K562 treated with DMSO at 1 percent for 48 hours (cell line): ENCODE data around the gene RTP4. TPM values are rescaled to one million over a fixed set of nuclear protein-coding genes. Genes with fewer than 3 reads are reported as not detected.

Experiments
- total RNA-seq: library from RNA; unstranded; fragments of 300-600 nt; gene quantifications from 2 replicates; pipeline ENCODE4 v1.2.3, GENCODE V29; 2022; ENCODE audit warnings: low replicate concordance; ENCODE audit errors: extremely low read depth

Gene RTP4, protein sequence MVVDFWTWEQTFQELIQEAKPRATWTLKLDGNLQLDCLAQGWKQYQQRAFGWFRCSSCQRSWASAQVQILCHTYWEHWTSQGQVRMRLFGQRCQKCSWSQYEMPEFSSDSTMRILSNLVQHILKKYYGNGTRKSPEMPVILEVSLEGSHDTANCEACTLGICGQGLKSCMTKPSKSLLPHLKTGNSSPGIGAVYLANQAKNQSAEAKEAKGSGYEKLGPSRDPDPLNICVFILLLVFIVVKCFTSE
- not detected in 2 replicates for total RNA-seq

DNA sequence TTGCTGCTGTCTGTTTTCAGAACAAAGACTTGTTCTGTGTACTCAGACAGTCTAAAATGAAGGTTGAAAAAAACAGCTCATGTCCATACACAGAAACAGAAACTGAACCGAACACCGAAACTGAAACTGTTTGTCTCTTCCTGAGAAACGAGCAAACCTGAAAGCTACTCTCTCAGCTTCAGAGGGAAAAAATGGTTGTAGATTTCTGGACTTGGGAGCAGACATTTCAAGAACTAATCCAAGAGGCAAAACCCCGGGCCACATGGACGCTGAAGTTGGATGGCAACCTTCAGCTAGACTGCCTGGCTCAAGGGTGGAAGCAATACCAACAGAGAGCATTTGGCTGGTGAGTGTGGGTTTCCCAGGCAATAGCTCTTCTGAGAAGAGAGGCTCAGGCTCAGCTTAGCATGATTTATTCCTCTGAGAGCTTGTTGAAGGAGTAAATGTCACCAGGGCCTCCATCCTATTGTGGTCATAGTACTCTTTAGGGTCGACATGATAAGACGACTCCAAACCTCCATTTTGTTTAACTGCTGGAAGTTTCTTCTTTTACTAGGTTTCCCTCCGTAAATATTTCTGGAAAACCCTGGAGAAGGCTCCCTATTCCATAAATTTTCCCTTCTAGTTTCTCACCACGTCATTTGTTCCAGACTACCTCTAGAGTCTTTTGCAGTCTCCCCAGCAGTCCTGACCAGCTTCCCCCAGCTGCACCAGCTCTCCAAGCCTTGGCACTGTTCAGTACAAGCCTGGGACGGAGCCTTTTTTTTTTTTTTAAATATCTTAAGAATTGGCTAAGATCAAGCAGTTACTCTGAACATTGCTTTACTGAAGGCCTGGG lies at the start of gene RTP4:
Gene RTP4 (plus strand): TSS at position 135 of the 838 bp plus-strand sequence. CDS start 57 bp downstream, at position 192.

Other genes starting within 250 kb of the RTP4 start
- not detected in 2 replicates for gene RPL39L, start 228.9 kb upstream of the RTP4 start, total RNA-seq
- gene RTP1, start 170.9 kb upstream of the RTP4 start, total RNA-seq: not detected in 2 replicates
- gene MASP1, start 76.6 kb upstream of the RTP4 start, total RNA-seq: not detected in 2 replicates